H1 (cell line): ENCODE data around the gene B4GALT5. TPM values are rescaled to one million over a fixed set of nuclear protein-coding genes. Genes with fewer than 3 reads are reported as not detected.

Experiments
- CTCF ChIA-PET: fragments of 300-600 bp; sonication (Branson Sonifier 250); formaldehyde crosslinking; loops from one replicate; lab custom pipeline; 2021; ENCODE audit not compliant: partially characterized antibody; lab: Charles Lee
- POLR2A ChIA-PET: fragments of 300-600 bp; sonication (Branson Sonifier 250); formaldehyde crosslinking; loops from one replicate; lab custom pipeline; 2021; ENCODE audit warnings: inconsistent platforms; ENCODE audit not compliant: partially characterized antibody; lab: Charles Lee
- DNase-seq, 2 experiments: peaks; one replicate each; pipeline versions ENCODE4 v3.0.0 to v3.0.0-alpha.2; 2010 to 2022; ENCODE audit warnings: low spot score in 2 of 2, low read depth in 1 of 2, mixed read lengths in 1 of 2
- FAIRE-seq: peaks from 2 replicates; lab custom pipeline; 2011; peaks lifted over from hg19 to GRCh38; lab: Jason Lieb, UNC
- H2AFZ ChIP-seq: 2 replicates; pipeline ENCODE4 v1.8.1; 2012; ENCODE audit warnings: low read length, inconsistent platforms
- H2AK5ac ChIP-seq: 2 replicates; pipeline ENCODE4 v1.6.1; 2013; ENCODE audit warnings: low read depth, low read length
- H2BK120ac ChIP-seq: replicated peaks from 2 replicates; pipeline ENCODE3; 2013; ENCODE audit warnings: low read depth, low read length, inconsistent platforms
- H2BK12ac ChIP-seq: 2 replicates; pipeline ENCODE4 v1.6.1; 2013; ENCODE audit warnings: low read depth, low read length
- H2BK15ac ChIP-seq: 2 replicates; pipeline ENCODE4 v1.6.1; 2013; ENCODE audit warnings: low read length
- H2BK20ac ChIP-seq: 2 replicates; pipeline ENCODE4 v1.6.1; 2013; ENCODE audit warnings: low read length
- H2BK5ac ChIP-seq: 2 replicates; pipeline ENCODE4 v1.6.1; 2013; ENCODE audit warnings: low read depth, low read length
- H3K14ac ChIP-seq: 2 replicates; pipeline ENCODE4 v1.6.1; 2013; ENCODE audit warnings: inconsistent platforms; ENCODE audit not compliant: insufficient read length
- H3K18ac ChIP-seq: 2 replicates; pipeline ENCODE4 v1.6.1; 2013; ENCODE audit warnings: low read length; ENCODE audit errors: extremely low read depth
- H3K23ac ChIP-seq: 2 replicates; pipeline ENCODE4 v1.6.1; 2013; ENCODE audit warnings: inconsistent platforms; ENCODE audit not compliant: insufficient read length
- H3K23me2 ChIP-seq: 2 replicates; pipeline ENCODE4 v1.6.1; 2013; ENCODE audit warnings: low read depth, low read length
- H3K27ac ChIP-seq: 2 replicates; pipeline ENCODE4 v1.6.1; 2011; ENCODE audit warnings: low read depth, low read length, inconsistent platforms
- H3K27me3 ChIP-seq, 4 experiments: replicated peaks in 1 of 4; 1 replicate in 1 of 4; 2 replicates in 3 of 4; pipeline versions ENCODE4 v1.6.1 to v1.8.1; 2011 to 2013; ENCODE audit warnings: low read length in 3 of 4, mild to moderate bottlenecking in 3 of 4, inconsistent platforms in 2 of 4, mixed read lengths in 2 of 4, moderate library complexity in 1 of 4; ENCODE audit not compliant: control insufficient read depth in 3 of 4, insufficient read depth in 3 of 4; ENCODE audit errors: extremely low read depth in 1 of 4
- H3K36me3 ChIP-seq, 4 experiments: 2 replicates each; pipeline versions ENCODE4 v1.6.1 to v1.8.1; 2011 to 2013; ENCODE audit warnings: mild to moderate bottlenecking in 4 of 4, low read length in 3 of 4, moderate library complexity in 2 of 4, control low read depth in 1 of 4, inconsistent platforms in 1 of 4; ENCODE audit not compliant: insufficient read depth in 4 of 4, control insufficient read depth in 2 of 4
- H3K4ac ChIP-seq: replicated peaks from 2 replicates; pipeline ENCODE3; 2013; ENCODE audit warnings: low read length, low read depth, mixed read lengths, inconsistent platforms; ENCODE audit not compliant: insufficient read length
- H3K4me1 ChIP-seq, 4 experiments: replicated peaks in 1 of 4; 1 replicate in 1 of 4; 2 replicates in 3 of 4; pipeline versions ENCODE4 v1.6.1 to v1.8.1; 2011 to 2013; ENCODE audit warnings: low read length in 3 of 4, inconsistent platforms in 2 of 4, mixed read lengths in 1 of 4; ENCODE audit not compliant: insufficient read depth in 4 of 4, control insufficient read depth in 3 of 4
- H3K4me2 ChIP-seq, 2 experiments: 2 replicates each; pipeline versions ENCODE4 v1.6.1 to v1.8.1; 2011 to 2013; ENCODE audit warnings: low read depth in 2 of 2, low read length in 2 of 2, control low read depth in 1 of 2, inconsistent platforms in 1 of 2, mild to moderate bottlenecking in 1 of 2; ENCODE audit not compliant: insufficient read depth in 1 of 2
- H3K4me3 ChIP-seq, 4 experiments: fragments of 200-600, 300-600 bp in 1 of 4; sonication (generic), shearing (Covaris generic), sonication (Bioruptor Twin) in 1 of 4; 2 replicates each; pipeline versions ENCODE4 v1.5.1 to v1.8.1; 2011 to 2016; ENCODE audit warnings: low read length in 4 of 4, low read depth in 3 of 4, control low read depth in 2 of 4, inconsistent platforms in 2 of 4, mild to moderate bottlenecking in 2 of 4, mixed read lengths in 1 of 4, moderate library complexity in 1 of 4; ENCODE audit not compliant: insufficient read depth in 2 of 4; ENCODE audit errors: extremely low read depth in 1 of 4
- H3K56ac ChIP-seq: replicated peaks from 2 replicates; pipeline ENCODE3; 2013; ENCODE audit warnings: low read depth, mild to moderate bottlenecking, mixed read lengths, low read length, inconsistent platforms; ENCODE audit not compliant: insufficient read length
- H3K79me1 ChIP-seq: 2 replicates; pipeline ENCODE4 v1.6.1; 2013; ENCODE audit warnings: low read depth, low read length, control low read depth
- H3K79me2 ChIP-seq, 2 experiments: 2 replicates each; pipeline versions ENCODE4 v1.6.1 to v1.8.1; 2012 to 2013; ENCODE audit warnings: low read length in 2 of 2, mild to moderate bottlenecking in 2 of 2, inconsistent platforms in 1 of 2; ENCODE audit not compliant: insufficient read depth in 2 of 2, control insufficient read depth in 1 of 2
- H3K9ac ChIP-seq, 4 experiments: replicated peaks in 1 of 4; 1 replicate in 1 of 4; 2 replicates in 3 of 4; pipeline versions ENCODE4 v1.6.1 to v1.8.1; 2011 to 2013; ENCODE audit warnings: low read depth in 3 of 4, low read length in 3 of 4, control low read depth in 2 of 4, mild to moderate bottlenecking in 2 of 4, moderate library complexity in 2 of 4, inconsistent platforms in 1 of 4; ENCODE audit errors: extremely low read depth in 1 of 4
- H3K9me3 ChIP-seq, 2 experiments: 2 replicates each; pipeline versions ENCODE4 v1.6.1 to v1.8.1; 2012 to 2013; ENCODE audit warnings: mild to moderate bottlenecking in 2 of 2, moderate library complexity in 2 of 2, control low read depth in 1 of 2, inconsistent platforms in 1 of 2, low read depth in 1 of 2, low read length in 1 of 2, mixed read lengths in 1 of 2; ENCODE audit not compliant: insufficient read depth in 2 of 2
- H4K20me1 ChIP-seq, 2 experiments: replicated peaks in 1 of 2; 2 replicates each; pipeline versions ENCODE3 to v1.8.1; 2011 to 2013; ENCODE audit warnings: inconsistent platforms in 2 of 2, low read length in 2 of 2, mild to moderate bottlenecking in 1 of 2; ENCODE audit not compliant: insufficient read depth in 2 of 2, control insufficient read depth in 1 of 2
- H4K5ac ChIP-seq: 2 replicates; pipeline ENCODE4 v1.6.1; 2013; ENCODE audit warnings: low read length, low read depth, mixed read lengths, inconsistent platforms; ENCODE audit not compliant: insufficient read length
- H4K8ac ChIP-seq: 2 replicates; pipeline ENCODE4 v1.8.0; 2013; ENCODE audit warnings: mild to moderate bottlenecking, moderate library complexity, low read length, inconsistent platforms; ENCODE audit not compliant: insufficient read depth; ENCODE audit errors: extremely low read depth
- H4K91ac ChIP-seq: replicated peaks from 2 replicates; pipeline ENCODE3; 2013; ENCODE audit warnings: low read length, mixed read lengths, inconsistent platforms; ENCODE audit not compliant: insufficient read length
- CHD2 ChIP-seq: IDR thresholded peaks from 2 replicates; pipeline ENCODE4 v1.6.1; 2012; ENCODE audit warnings: low read length, improper control_type of control experiment
- GABPA ChIP-seq: IDR thresholded peaks from 2 replicates; pipeline ENCODE4 v1.6.1; 2011; ENCODE audit warnings: mild to moderate bottlenecking, low read length, moderate library complexity, borderline replicate concordance; ENCODE audit not compliant: insufficient read depth
- JUN ChIP-seq: IDR thresholded peaks from 2 replicates; pipeline ENCODE4 v1.6.1; 2011; ENCODE audit warnings: low read depth, mild to moderate bottlenecking, improper control_type of control experiment, low read length
- JUND ChIP-seq: IDR thresholded peaks from 2 replicates; pipeline ENCODE4 v1.6.1; 2011; ENCODE audit warnings: mild to moderate bottlenecking, improper control_type of control experiment, low read length
- SP4 ChIP-seq: IDR thresholded peaks from 2 replicates; pipeline ENCODE4 v1.6.1; 2012; ENCODE audit warnings: low read length, inconsistent platforms
- WGBS, 2 experiments: shearing (Covaris generic) in 1 of 2; methylation state at CpG; one replicate each; pipeline versions ENCODE4 v1.1.6 to v1.1.7; 2013 to 2015; ENCODE audit warnings: low lambda C conversion rate in 2 of 2, mixed read lengths in 2 of 2, inconsistent platforms in 1 of 2, low coverage in 1 of 2, missing lambda C conversion rate in 1 of 2; ENCODE audit not compliant: insufficient replicate concordance in 2 of 2, insufficient coverage in 1 of 2, insufficient read length in 1 of 2; ENCODE audit errors: extremely low coverage in 1 of 2, missing lambda C conversion rate in 1 of 2; 5-methylcytosine and 5-hydroxymethylcytosine counted together
- long read RNA-seq, 2 experiments: library from RNA in 1 of 2; library from capped mRNA in 1 of 2; stranded (forward); transcript quantifications; one replicate each; pipeline ENCODE4 v2.0.0, GENCODE V29; 2021; ENCODE audit warnings: inconsistent platforms in 1 of 2
- polyA minus RNA-seq, 3 experiments: library from RNA; depleted of rRNA, polyadenylated mRNA; stranded (reverse); fragments of >200 nt; gene quantifications; 1 replicate in 2 of 3; 2 replicates in 1 of 3; pipeline ENCODE4 v1.2.3, GENCODE V29; 2011
- polyA plus RNA-seq, 7 experiments: library from polyadenylated mRNA; depleted of rRNA in 3 of 7; stranded (reverse) in 5 of 7; unstranded in 2 of 7; fragments of >200 nt in 5 of 7; fragments of 200-250 nt in 2 of 7; gene quantifications; 1 replicate in 5 of 7; 2 replicates in 1 of 7; 4 replicates in 1 of 7; pipeline versions ENCODE4 v1.2.1 to v1.2.3, GENCODE V29; 2011 to 2013; ENCODE audit warnings: missing spikeins in 2 of 7, mixed read lengths in 2 of 7
- total RNA-seq: library from RNA; stranded (reverse); fragmentation: NEBNext Ultra II Directional; extraction: Animal tissue kit (Norgen Biotek cat#: 25700); gene quantifications from 2 replicates; pipeline ENCODE4 v1.2.1, GENCODE V29; 2021

B4GALT5 gene, protein sequence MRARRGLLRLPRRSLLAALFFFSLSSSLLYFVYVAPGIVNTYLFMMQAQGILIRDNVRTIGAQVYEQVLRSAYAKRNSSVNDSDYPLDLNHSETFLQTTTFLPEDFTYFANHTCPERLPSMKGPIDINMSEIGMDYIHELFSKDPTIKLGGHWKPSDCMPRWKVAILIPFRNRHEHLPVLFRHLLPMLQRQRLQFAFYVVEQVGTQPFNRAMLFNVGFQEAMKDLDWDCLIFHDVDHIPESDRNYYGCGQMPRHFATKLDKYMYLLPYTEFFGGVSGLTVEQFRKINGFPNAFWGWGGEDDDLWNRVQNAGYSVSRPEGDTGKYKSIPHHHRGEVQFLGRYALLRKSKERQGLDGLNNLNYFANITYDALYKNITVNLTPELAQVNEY
- 73.5 and 75.4 TPM in 2 replicates for total RNA-seq
- 39.1 and 46.5 TPM in 2 replicates for polyA plus RNA-seq (2011; rRNA removed)
- polyA plus RNA-seq (2011; cell fraction: cytosol; rRNA removed): 43.0 TPM
- 26.3 TPM for polyA plus RNA-seq (2011; cell fraction: nucleus; rRNA removed)
- 41.6 to 48.4 TPM (median 44.5 TPM) in 4 replicates for polyA plus RNA-seq (2012, experiment 1 of 2)
- 24.7 TPM for polyA plus RNA-seq (2012, experiment 2 of 2)
- polyA plus RNA-seq (2013, experiment 1 of 2): 57.2 TPM
- polyA plus RNA-seq (2013, experiment 2 of 2): 71.0 TPM
- polyA minus RNA-seq (2011; rRNA and poly(A)+ RNA removed): 59.0 and 69.0 TPM in 2 replicates
- polyA minus RNA-seq (2011; cell fraction: cytosol; rRNA and poly(A)+ RNA removed): 36.1 TPM
- polyA minus RNA-seq (2011; cell fraction: nucleus; rRNA and poly(A)+ RNA removed): 20.6 TPM
- long read RNA-seq, experiment 1, full-length matches to known transcripts: 7 of 60 reads
- long read RNA-seq, experiment 1, partial matches to known transcripts: 51 of 60 reads
- long read RNA-seq, experiment 1, other reads (novel, unspliced or antisense): 2 of 60 reads
- long read RNA-seq, experiment 2, partial matches to known transcripts: 3 of 17 reads
- long read RNA-seq, experiment 2, other reads (novel, unspliced or antisense): 14 of 17 reads

DNA sequence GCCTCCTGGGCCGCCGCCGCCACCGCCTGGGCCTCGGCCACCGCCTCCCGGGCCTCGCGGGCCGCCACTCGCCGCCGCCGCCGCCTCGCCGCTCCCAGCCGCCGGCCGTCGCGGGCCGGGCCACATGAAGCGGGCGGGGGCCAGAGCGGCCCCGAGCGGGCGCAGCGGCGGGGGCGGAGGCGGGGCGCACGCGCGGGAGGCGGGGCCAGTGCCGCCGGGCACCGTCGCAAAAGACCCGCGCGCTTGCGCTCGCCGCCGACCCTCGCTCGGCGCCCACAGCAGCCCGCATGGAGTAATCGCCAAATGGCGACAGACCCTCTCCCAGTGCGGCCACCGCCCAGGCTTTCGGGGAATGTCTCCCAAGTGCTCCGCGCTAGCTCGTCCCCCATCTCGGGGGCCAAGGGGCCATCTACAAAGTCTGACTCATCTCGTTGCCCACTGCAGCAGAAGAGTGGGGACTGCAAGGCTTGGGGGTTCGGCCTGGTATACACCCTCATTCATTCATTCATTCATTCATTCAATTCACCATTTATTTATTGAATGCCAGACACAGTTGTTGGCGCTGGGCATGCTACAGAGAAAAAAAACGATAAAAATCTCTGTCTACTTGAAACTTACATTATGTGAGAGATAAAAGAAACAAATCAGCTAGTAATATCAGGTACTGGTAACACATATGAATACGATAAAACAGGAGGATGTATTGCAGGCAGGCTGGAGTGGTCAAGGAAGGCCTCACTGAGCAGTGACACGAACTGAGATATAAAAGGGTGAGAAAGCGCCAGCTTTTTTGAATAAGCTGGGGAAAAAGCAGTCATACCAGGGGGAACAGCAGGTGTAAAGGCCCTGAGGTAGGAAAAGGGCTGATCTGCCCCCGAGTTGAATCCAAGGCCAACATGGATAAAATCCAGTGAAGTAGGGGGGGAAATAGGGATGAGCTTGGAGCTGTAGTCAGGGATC is at the start of gene B4GALT5:
Gene B4GALT5 (minus strand): TSS at position 126 of the 960 bp plus-strand sequence. CDS start 188 bp downstream, outside the sequence.
- peak; percentile 82 to 88 for DNase-seq
- POLR2A ChIA-PET: interaction anchor here (0.6 to 1.9 kb wide), 9 partner anchors 8 to 175 kb away, joined by 3 to 6 read pairs (median 4); partner anchors contain the start of gene SLC9A8
- Histone ChIP-seq H4K20me1 (peaks cover 8 to 16% of the 10 kb centered on the region in 2 experiments), H3K27me3 (no peaks in the 10 kb centered on the region), H2BK20ac (peak within 1 kb of the TSS; percentile 41; the same call in 1 of the 2 replicates), H3K4me2 (peak within 1 kb of the TSS; percentile 88 to 96), H3K4me3 (peak within 1 kb of the TSS; percentile 77 to 96 (median 81)), H3K79me1 (peaks cover 2% of the 10 kb centered on the region; the same call in 1 of the 2 replicates), H3K79me2 (peaks cover 30 to 43% of the 10 kb centered on the region in 2 experiments), H4K91ac (peak within 1 kb of the TSS; percentile 85), H2BK12ac (peak within 1 kb of the TSS; percentile 23; the same call in 1 of the 2 replicates), H2BK5ac (peak within 1 kb of the TSS; percentile 87), H3K14ac (no peak within 1 kb of the TSS), H4K8ac (peak within 1 kb of the TSS; percentile 92; the same call in 1 of the 2 replicates), H3K36me3 (no peaks in the 10 kb centered on the region), H3K4ac (peak within 1 kb of the TSS; percentile 57), H3K56ac (peak within 1 kb of the TSS; percentile 62), H2AFZ (0 out of 2 replicates have a peak within 1 kb of the TSS, but pooled peaks have one; percentile 15), H2BK15ac (no peak within 1 kb of the TSS; the same call in 1 of the 2 replicates), H3K9me3 (no peaks in the 10 kb centered on the region), H3K23me2 (peaks cover 9% of the 10 kb centered on the region), H4K5ac (peak within 1 kb of the TSS; percentile 70), H2AK5ac (peak within 1 kb of the TSS; percentile 72; the same call in 1 of the 2 replicates), H3K27ac (peak within 1 kb of the TSS; percentile 66), H2BK120ac (no peak within 1 kb of the TSS), H3K4me1 (peaks cover 3 to 6% (median 5%) of the 10 kb centered on the region in 4 experiments; a peak in 6 of 7 replicates), H3K18ac (peak within 1 kb of the TSS; percentile 75), H3K23ac (no peak within 1 kb of the TSS), H3K9ac (peak within 1 kb of the TSS; percentile 67 to 88 (median 82))
- 13% methylated on average over 34 of the region's 70 CpGs; no CpG with 5 or more reads in 1 of the 2 experiments for WGBS, 2 experiments
- no peak for FAIRE-seq
- CTCF ChIA-PET: interaction anchor here (0.6 to 2.3 kb wide), 8 partner anchors 8 to 216 kb away, joined by 3 to 14 read pairs (median 4); no protein-coding TSS in a partner anchor
- no peak for TF ChIP-seq JUN
- 0 out of 2 replicates have a peak, but pooled peaks have one; percentile 53 for TF ChIP-seq SP4
- TF ChIP-seq GABPA: no peak
- TF ChIP-seq JUND: peak; percentile 68
- peak; percentile 40; the same call in 1 of the 2 replicates for TF ChIP-seq CHD2
